ENCODE measurements around the gene CDC20.

CDC20 gene

GRCh38 chr1:43358746-43359693 is at the start of gene CDC20:
Gene CDC20, plus strand, starts transcription at chr1:43358981. Its CDS starts 235 bp downstream, at chr1:43359216.
- peak; percentile 97 for DNase-seq (ENCODE audit: low read depth)

GRCh38 chr1:43309405-43310025 is 49.3 kb upstream of the CDC20 start:
- DNase-seq (ENCODE audit: low read depth): no peak

- no peak for DNase-seq (ENCODE audit: low read depth)
Observed at GRCh38 chr1:43311521-43311920, 47.3 kb upstream of the CDC20 start.

GRCh38 chr1:43312212-43312623 is 46.6 kb upstream of the CDC20 start:
- DNase-seq (ENCODE audit: low read depth): no peak

- DNase-seq (ENCODE audit: low read depth): no peak
Observed at GRCh38 chr1:43312663-43313515, 45.9 kb upstream of the CDC20 start.

GRCh38 chr1:43313771-43314170 is 45.0 kb upstream of the CDC20 start:
- DNase-seq (ENCODE audit: low read depth): no peak

- DNase-seq (ENCODE audit: low read depth): no peak
Observed at GRCh38 chr1:43314233-43314632, 44.5 kb upstream of the CDC20 start.

GRCh38 chr1:43315481-43315880 is 43.3 kb upstream of the CDC20 start:
- DNase-seq (ENCODE audit: low read depth): no peak

- no peak for DNase-seq (ENCODE audit: low read depth)
Observed at GRCh38 chr1:43315963-43316737, 42.6 kb upstream of the CDC20 start.

- no peak for DNase-seq (ENCODE audit: low read depth)
Observed at GRCh38 chr1:43316738-43317520, 41.9 kb upstream of the CDC20 start.

GRCh38 chr1:43317817-43318471 is 40.8 kb upstream of the CDC20 start:
- no peak for DNase-seq (ENCODE audit: low read depth)

GRCh38 chr1:43318831-43319230 is 40.0 kb upstream of the CDC20 start:
- DNase-seq (ENCODE audit: low read depth): no peak

- DNase-seq (ENCODE audit: low read depth): no peak
Observed at GRCh38 chr1:43319288-43319687, 39.5 kb upstream of the CDC20 start.

GRCh38 chr1:43319766-43320165 is 39.0 kb upstream of the CDC20 start:
- no peak for DNase-seq (ENCODE audit: low read depth)

- no peak for DNase-seq (ENCODE audit: low read depth)
Observed at GRCh38 chr1:43321331-43321891, 37.4 kb upstream of the CDC20 start.

- no peak for DNase-seq (ENCODE audit: low read depth)
Observed at GRCh38 chr1:43322506-43322905, 36.3 kb upstream of the CDC20 start.

- DNase-seq (ENCODE audit: low read depth): no peak
Observed at GRCh38 chr1:43324810-43325209, 34.0 kb upstream of the CDC20 start.

- DNase-seq (ENCODE audit: low read depth): no peak
Observed at GRCh38 chr1:43325381-43325780, 33.4 kb upstream of the CDC20 start.

- no peak for DNase-seq (ENCODE audit: low read depth)
Observed at GRCh38 chr1:43327549-43328292, 31.1 kb upstream of the CDC20 start.
